Left lobe of liver (tissue), 2 donors: ENCODE measurements around the gene FLNC. TPM values are rescaled to one million over a fixed set of nuclear protein-coding genes. Genes with fewer than 3 reads are reported as not detected.

Experiments used
- ATAC-seq: fragments of 200-7000 bp; cut with Tn5 transposase; one replicate; pipeline ENCODE4 v1.9.1; 2020; ENCODE audit warnings: mild to moderate bottlenecking, moderate library complexity
- DNase-seq: peaks from one replicate; pipeline ENCODE4 v3.0.0-alpha.2; 2020; ENCODE audit warnings: low spot score
- total RNA-seq: library from RNA; stranded (reverse); gene quantifications from one replicate; pipeline ENCODE4 v1.2.1, GENCODE V29; 2021
- donor health status: DM: no; HTN: no; CAD: no; lungs with moderate emphysema.
- donor health status: DM: no; HTN: yes; CAD: no.

FLNC gene
- total RNA-seq, 1 donor from 2014 or later = 0.55 TPM

- DNase-seq = no peak
- no peak for ATAC-seq
Measured at GRCh38 chr7:128906766-128907559, 76.8 kb downstream of the FLNC start.

Other genes starting within 250 kb of the FLNC start
- gene GARIN1A, start 158.1 kb upstream of the FLNC start, total RNA-seq = 0.38 TPM
- gene CALU, start 91.0 kb upstream of the FLNC start, total RNA-seq = 27.5 TPM
- not detected for gene OPN1SW, start 54.6 kb upstream of the FLNC start, total RNA-seq
- gene CCDC136, start 38.4 kb upstream of the FLNC start, total RNA-seq = 0.40 TPM
- 28.2 TPM for gene ATP6V1F, start 32.5 kb downstream of the FLNC start, total RNA-seq
- 0.15 TPM for gene KCP, start 80.3 kb downstream of the FLNC start, total RNA-seq
- gene IRF5, start 107.5 kb downstream of the FLNC start, total RNA-seq = 5.0 TPM
- 16.6 TPM for gene TNPO3, start 224.7 kb downstream of the FLNC start, total RNA-seq